Glutamatergic neuron (in vitro differentiated cells): Measurements from ENCODE around the gene KRT78. TPM values are rescaled to one million over a fixed set of nuclear protein-coding genes. Genes with fewer than 3 reads are reported as not detected.

Experiments used
- DNase-seq: peaks from one replicate; pipeline ENCODE4 v3.0.0; 2022
- H3K27ac Mint-ChIP-seq: one replicate; pipeline ENCODE4 v1.8.0; 2020; ENCODE audit warnings: mild to moderate bottlenecking, mixed read lengths, inconsistent platforms; ENCODE audit not compliant: unreplicated experiment
- H3K27me3 Mint-ChIP-seq: one replicate; pipeline ENCODE4 v1.8.0; 2020; ENCODE audit warnings: mild to moderate bottlenecking, moderate library complexity, mixed read lengths, inconsistent platforms; ENCODE audit not compliant: unreplicated experiment
- H3K36me3 Mint-ChIP-seq: one replicate; pipeline ENCODE4 v1.8.0; 2020; ENCODE audit warnings: mild to moderate bottlenecking, mixed read lengths, inconsistent platforms; ENCODE audit not compliant: unreplicated experiment
- H3K4me1 Mint-ChIP-seq: one replicate; pipeline ENCODE4 v1.8.0; 2020; ENCODE audit warnings: mild to moderate bottlenecking, low read depth, mixed read lengths, inconsistent platforms; ENCODE audit not compliant: unreplicated experiment
- H3K4me3 Mint-ChIP-seq: one replicate; pipeline ENCODE4 v1.8.0; 2020; ENCODE audit warnings: mild to moderate bottlenecking, mixed read lengths, inconsistent platforms; ENCODE audit not compliant: unreplicated experiment
- H3K9me3 Mint-ChIP-seq: one replicate; pipeline ENCODE4 v1.8.0; 2020; ENCODE audit warnings: mild to moderate bottlenecking, moderate library complexity, mixed read lengths, inconsistent platforms; ENCODE audit not compliant: unreplicated experiment
- CTCF ChIP-seq: fragments of 200-600 bp; sonication (generic); IDR thresholded peaks from one replicate; pipeline ENCODE4 v1.5.0; 2021; ENCODE audit not compliant: partially characterized antibody, unreplicated experiment
- total RNA-seq: library from RNA; stranded (reverse); fragmentation: NEBNext Ultra II Directional; extraction: Animal tissue kit (Norgen Biotek cat#: 25700); gene quantifications from one replicate; pipeline ENCODE4 v1.2.1, GENCODE V29; 2021; ENCODE audit not compliant: unreplicated experiment

KRT78 gene
- total RNA-seq, 1 donor from 2014 or later: not detected

GRCh38 chr12:52836042-52836466, 12.7 kb downstream of the KRT78 start:
- DNase-seq: no peak
- H3K4me1 Mint-ChIP-seq: no peaks in the 10 kb centered on the region
- no peak overlapping the region for H3K27ac Mint-ChIP-seq
- peaks cover 6% of the 10 kb centered on the region for H3K9me3 Mint-ChIP-seq
- TF ChIP-seq CTCF: no peak
- H3K4me3 Mint-ChIP-seq: no peak overlapping the region
- peaks cover 11% of the 10 kb centered on the region for H3K27me3 Mint-ChIP-seq
- H3K36me3 Mint-ChIP-seq: no peaks in the 10 kb centered on the region

GRCh38 chr12:52835271-52836041, 13.3 kb downstream of the KRT78 start:
- no peaks in the 10 kb centered on the region for H3K36me3 Mint-ChIP-seq
- no peaks in the 10 kb centered on the region for H3K4me1 Mint-ChIP-seq
- H3K27ac Mint-ChIP-seq: no peak overlapping the region
- no peak overlapping the region for H3K4me3 Mint-ChIP-seq
- no peak for TF ChIP-seq CTCF
- no peak for DNase-seq
- peaks cover 5% of the 10 kb centered on the region for H3K9me3 Mint-ChIP-seq
- peaks cover 11% of the 10 kb centered on the region for H3K27me3 Mint-ChIP-seq

GRCh38 chr12:52834727-52835001, 14.1 kb downstream of the KRT78 start:
- Mint-ChIP-seq H3K27me3 (peaks cover 6% of the 10 kb centered on the region), H3K4me1 (no peaks in the 10 kb centered on the region), H3K4me3 (no peak overlapping the region), H3K27ac (no peak overlapping the region), H3K9me3 (peaks cover 5% of the 10 kb centered on the region), H3K36me3 (no peaks in the 10 kb centered on the region)
- no peak for DNase-seq
- TF ChIP-seq CTCF: no peak

GRCh38 chr12:52833922-52834726, 14.7 kb downstream of the KRT78 start, which contains the start of gene KRT79:
Gene KRT79, minus strand, starts transcription at chr12:52834311. Its CDS starts 51 bp downstream, at chr12:52834260.
- no peaks in the 10 kb centered on the region for H3K36me3 Mint-ChIP-seq
- H3K4me1 Mint-ChIP-seq: no peaks in the 10 kb centered on the region
- peaks cover 5% of the 10 kb centered on the region for H3K27me3 Mint-ChIP-seq
- no peak within 1 kb of the TSS for H3K27ac Mint-ChIP-seq
- H3K9me3 Mint-ChIP-seq: peaks cover 5% of the 10 kb centered on the region
- H3K4me3 Mint-ChIP-seq: no peak within 1 kb of the TSS
- DNase-seq: no peak
- no peak for TF ChIP-seq CTCF
